Activated T-helper 2 cell treated with anti-CD3 and anti-CD28 coated beads, Interferon-gamma antibody, Interleukin-2, Interleukin-4, amounts not matched to agents 10 μg/mL and 5 μg/mL and 100 μg/mL, durations not matched to agents 14 hours and 24 hours and 36 hours (primary cell): ENCODE data around the gene ZNF236. TPM values are rescaled to one million over a fixed set of nuclear protein-coding genes. Genes with fewer than 3 reads are reported as not detected.
"Not testable (repeated sequence)": the region's sequence is repeated elsewhere in the genome, so short reads cannot be mapped to it uniquely, and the experiment has no call there.

Experiments
- DNase-seq: peaks from one replicate; pipeline ENCODE4 v3.0.0; 2021; ENCODE audit warnings: low spot score
- H3K27ac Mint-ChIP-seq: one replicate; pipeline ENCODE4 v1.8.0; 2021; ENCODE audit warnings: mixed read lengths
- H3K27me3 Mint-ChIP-seq: one replicate; pipeline ENCODE4 v1.8.0; 2021; ENCODE audit warnings: low read depth, mixed read lengths
- H3K36me3 Mint-ChIP-seq: one replicate; pipeline ENCODE4 v1.8.0; 2021; ENCODE audit warnings: low read depth, mixed read lengths
- H3K4me1 Mint-ChIP-seq: one replicate; pipeline ENCODE4 v1.8.0; 2021; ENCODE audit warnings: low read depth, mixed read lengths
- H3K4me3 Mint-ChIP-seq: one replicate; pipeline ENCODE4 v1.8.0; 2021; ENCODE audit warnings: low read depth, mild to moderate bottlenecking, moderate library complexity, mixed read lengths
- H3K9me3 Mint-ChIP-seq: one replicate; pipeline ENCODE4 v1.8.0; 2021; ENCODE audit warnings: mixed read lengths
- intact Hi-C: fragments of 100-400 bp; cut with micrococcal nuclease; formaldehyde crosslinking; loops from one replicate; pipeline ENCODE4 v1.15.1; 2023
- total RNA-seq: library from RNA; stranded (reverse); gene quantifications from 2 replicates; pipeline ENCODE4 v1.2.3, GENCODE V29; 2022

Gene ZNF236
- total RNA-seq, 1 donor from 2014 or later: 19.8 TPM

GRCh38 chr18:76931171-76931570 lies 108.8 kb downstream of the ZNF236 start:
- Mint-ChIP-seq H3K36me3 (peaks cover 46% of the 10 kb centered on the region), H3K27ac (no peak overlapping the region), H3K4me1 (peaks cover 18% of the 10 kb centered on the region), H3K27me3 (no peaks in the 10 kb centered on the region), H3K4me3 (no peak overlapping the region), H3K9me3 (no peaks in the 10 kb centered on the region)
- intact Hi-C loops: no loop called here
- DNase-seq: no peak

GRCh38 chr18:76932026-76932819 lies 109.9 kb downstream of the ZNF236 start:
- Mint-ChIP-seq H3K9me3 (no peaks in the 10 kb centered on the region), H3K4me3 (peak overlapping the region; percentile 23)

GRCh38 chr18:76935722-76936337 lies 113.5 kb downstream of the ZNF236 start:
- intact Hi-C loops: no loop called here
- Mint-ChIP-seq H3K27ac (no peak overlapping the region), H3K27me3 (no peaks in the 10 kb centered on the region), H3K4me1 (peaks cover 13% of the 10 kb centered on the region), H3K9me3 (no peaks in the 10 kb centered on the region), H3K36me3 (peaks cover 37% of the 10 kb centered on the region), H3K4me3 (no peak overlapping the region)
- DNase-seq: no peak

More at GRCh38 chr18:76932026-76932819, 109.9 kb downstream of the ZNF236 start:
- H3K36me3 Mint-ChIP-seq: peaks cover 49% of the 10 kb centered on the region
- DNase-seq: no peak
- H3K27ac Mint-ChIP-seq: peak overlapping the region; percentile 90
- peaks cover 17% of the 10 kb centered on the region for H3K4me1 Mint-ChIP-seq
- H3K27me3 Mint-ChIP-seq: no peaks in the 10 kb centered on the region
- intact Hi-C loops: loop anchor here (2.0 kb wide), 1 partner anchor 177 kb away; no protein-coding TSS in a partner anchor

- intact Hi-C loops: no loop called here
- H3K27ac Mint-ChIP-seq: no peak overlapping the region
- no peaks in the 10 kb centered on the region for H3K27me3 Mint-ChIP-seq
- peaks cover 10% of the 10 kb centered on the region for H3K4me1 Mint-ChIP-seq
- DNase-seq: no peak
- H3K9me3 Mint-ChIP-seq: no peaks in the 10 kb centered on the region
- no peak overlapping the region for H3K4me3 Mint-ChIP-seq
- peaks cover 35% of the 10 kb centered on the region for H3K36me3 Mint-ChIP-seq
These were observed 114.5 kb downstream of the ZNF236 start for GRCh38 chr18:76936877-76937276.

- no peak overlapping the region for H3K4me3 Mint-ChIP-seq
- peaks cover 29% of the 10 kb centered on the region for H3K36me3 Mint-ChIP-seq
- intact Hi-C loops: no loop called here
- no peak for DNase-seq
- H3K27ac Mint-ChIP-seq: no peak overlapping the region
- peaks cover 3% of the 10 kb centered on the region for H3K4me1 Mint-ChIP-seq
- H3K27me3 Mint-ChIP-seq: no peaks in the 10 kb centered on the region
- H3K9me3 Mint-ChIP-seq: no peaks in the 10 kb centered on the region
These were observed 115.2 kb downstream of the ZNF236 start for GRCh38 chr18:76937597-76937996.

GRCh38 chr18:76938619-76939018 lies 116.3 kb downstream of the ZNF236 start:
- Mint-ChIP-seq H3K9me3 (no peaks in the 10 kb centered on the region), H3K27me3 (no peaks in the 10 kb centered on the region), H3K4me3 (no peak overlapping the region), H3K4me1 (no peaks in the 10 kb centered on the region), H3K36me3 (peaks cover 27% of the 10 kb centered on the region), H3K27ac (no peak overlapping the region)
- no peak for DNase-seq
- intact Hi-C loops: no loop called here

- Mint-ChIP-seq H3K36me3 (peaks cover 34% of the 10 kb centered on the region), H3K9me3 (no peaks in the 10 kb centered on the region), H3K4me3 (no peak overlapping the region), H3K27me3 (no peaks in the 10 kb centered on the region), H3K4me1 (no peaks in the 10 kb centered on the region), H3K27ac (no peak overlapping the region)
- intact Hi-C loops: no loop called here
- DNase-seq: no peak
These were observed 118.9 kb downstream of the ZNF236 start for GRCh38 chr18:76941284-76941683.

- no peak overlapping the region for H3K4me3 Mint-ChIP-seq
- peaks cover 44% of the 10 kb centered on the region for H3K36me3 Mint-ChIP-seq
- peaks cover 8% of the 10 kb centered on the region for H3K4me1 Mint-ChIP-seq
- no peak overlapping the region for H3K27ac Mint-ChIP-seq
- intact Hi-C loops: no loop called here
- no peaks in the 10 kb centered on the region for H3K27me3 Mint-ChIP-seq
- no peaks in the 10 kb centered on the region for H3K9me3 Mint-ChIP-seq
- DNase-seq: no peak
These were observed 121.4 kb downstream of the ZNF236 start for GRCh38 chr18:76943542-76944339.

- H3K4me1 Mint-ChIP-seq, DNase-seq, H3K27me3 Mint-ChIP-seq, H3K27ac Mint-ChIP-seq, H3K4me3 Mint-ChIP-seq, H3K9me3 Mint-ChIP-seq, intact Hi-C loops: not testable (repeated sequence)
- H3K36me3 Mint-ChIP-seq: peaks cover 48% of the 10 kb centered on the region
These were observed 122.0 kb downstream of the ZNF236 start for GRCh38 chr18:76944346-76944745.

GRCh38 chr18:76948345-76948744 lies 126.0 kb downstream of the ZNF236 start:
- Mint-ChIP-seq H3K4me3 (no peak overlapping the region), H3K9me3 (no peaks in the 10 kb centered on the region), H3K4me1 (peaks cover 25% of the 10 kb centered on the region), H3K36me3 (peaks cover 76% of the 10 kb centered on the region), H3K27ac (no peak overlapping the region), H3K27me3 (no peaks in the 10 kb centered on the region)
- no peak for DNase-seq
- intact Hi-C loops: no loop called here

- Mint-ChIP-seq H3K36me3 (peaks cover 63% of the 10 kb centered on the region), H3K4me1 (peaks cover 25% of the 10 kb centered on the region), H3K9me3 (no peaks in the 10 kb centered on the region), H3K4me3 (no peak overlapping the region), H3K27me3 (no peaks in the 10 kb centered on the region), H3K27ac (peak overlapping the region; percentile 35)
- no peak for DNase-seq
- intact Hi-C loops: no loop called here
These were observed 129.3 kb downstream of the ZNF236 start for GRCh38 chr18:76951456-76952247.

- DNase-seq: no peak
- H3K4me1 Mint-ChIP-seq: peaks cover 32% of the 10 kb centered on the region
- no peaks in the 10 kb centered on the region for H3K9me3 Mint-ChIP-seq
- no peak overlapping the region for H3K4me3 Mint-ChIP-seq
- intact Hi-C loops: no loop called here
- H3K27ac Mint-ChIP-seq: no peak overlapping the region
- no peaks in the 10 kb centered on the region for H3K27me3 Mint-ChIP-seq
- H3K36me3 Mint-ChIP-seq: peaks cover 57% of the 10 kb centered on the region
These were observed 130.4 kb downstream of the ZNF236 start for GRCh38 chr18:76952747-76953146.
